Keratinocyte (primary cell): ENCODE results near the gene POLR2C. TPM values are rescaled to one million over a fixed set of nuclear protein-coding genes. Genes with fewer than 3 reads are reported as not detected.

ENCODE experiments used
- DNase-seq: peaks from one replicate; pipeline ENCODE4 v3.0.0-alpha.2; 2011; ENCODE audit warnings: low read depth, missing footprints, low spot score
- FAIRE-seq: peaks from 2 replicates; lab custom pipeline; 2011; peaks lifted over from hg19 to GRCh38; lab: Jason Lieb, UNC
- H2AFZ ChIP-seq: 2 replicates; pipeline ENCODE4 v1.6.0; 2012; ENCODE audit warnings: low read length, control low read depth, inconsistent platforms; ENCODE audit not compliant: control insufficient read depth
- H3K27ac ChIP-seq: 2 replicates; pipeline ENCODE4 v1.5.1; 2011; ENCODE audit warnings: low read length; ENCODE audit not compliant: control insufficient read depth, insufficient read depth
- H3K27me3 ChIP-seq: 3 replicates; pipeline ENCODE4 v1.6.0; 2011; ENCODE audit warnings: low read length; ENCODE audit not compliant: control insufficient read depth, insufficient read depth; ENCODE audit errors: extremely low read depth
- H3K36me3 ChIP-seq, 2 experiments: 2 replicates in 1 of 2; 3 replicates in 1 of 2; pipeline ENCODE4 v1.5.1; 2011; ENCODE audit warnings: low read length in 2 of 2, mild to moderate bottlenecking in 1 of 2; ENCODE audit not compliant: control insufficient read depth in 2 of 2, insufficient read depth in 2 of 2; ENCODE audit errors: extremely low read depth in 1 of 2
- H3K4me1 ChIP-seq: 3 replicates; pipeline ENCODE4 v1.5.1; 2011; ENCODE audit warnings: low read length; ENCODE audit not compliant: control insufficient read depth, insufficient read depth; ENCODE audit errors: extremely low read depth
- H3K4me2 ChIP-seq: 3 replicates; pipeline ENCODE4 v1.6.0; 2011; ENCODE audit warnings: low read depth, low read length; ENCODE audit not compliant: control insufficient read depth, insufficient read depth; ENCODE audit errors: extremely low read depth
- H3K4me3 ChIP-seq, 3 experiments: fragments of 200-600 bp in 1 of 3; sonication (generic) in 1 of 3; 2 replicates in 2 of 3; 3 replicates in 1 of 3; pipeline ENCODE4 v1.5.1; 2011 to 2016; ENCODE audit warnings: low read length in 3 of 3, mild to moderate bottlenecking in 3 of 3, control low read depth in 2 of 3, inconsistent platforms in 1 of 3, low read depth in 1 of 3, mixed read lengths in 1 of 3, mixed run types in 1 of 3, moderate library complexity in 1 of 3; ENCODE audit not compliant: control insufficient read depth in 2 of 3, insufficient read depth in 2 of 3; ENCODE audit errors: extremely low read depth in 1 of 3
- H3K79me2 ChIP-seq: 2 replicates; pipeline ENCODE4 v1.6.0; 2012; ENCODE audit warnings: low read length; ENCODE audit not compliant: control insufficient read depth, insufficient read depth
- H3K9ac ChIP-seq: 3 replicates; pipeline ENCODE4 v1.6.0; 2011; ENCODE audit warnings: low read length; ENCODE audit not compliant: control insufficient read depth, insufficient read depth; ENCODE audit errors: extremely low read depth
- H3K9me1 ChIP-seq: 3 replicates; pipeline ENCODE4 v1.6.0; 2011; ENCODE audit warnings: low read length; ENCODE audit not compliant: control insufficient read depth, insufficient read depth; ENCODE audit errors: extremely low read depth
- H3K9me3 ChIP-seq: 2 replicates; pipeline ENCODE4 v1.5.1; 2012; ENCODE audit warnings: low read depth, low read length; ENCODE audit not compliant: control insufficient read depth
- H4K20me1 ChIP-seq: 3 replicates; pipeline ENCODE4 v1.6.0; 2011; ENCODE audit warnings: low read length; ENCODE audit not compliant: control insufficient read depth, insufficient read depth; ENCODE audit errors: extremely low read depth
- CTCF ChIP-seq, 3 experiments: IDR thresholded peaks in 1 of 3; conservative IDR thresholded peaks in 1 of 3; optimal IDR thresholded peaks in 1 of 3; 2 replicates in 2 of 3; 3 replicates in 1 of 3; pipeline versions ENCODE3 to v1.5.1; 2011; ENCODE audit warnings: low read length in 3 of 3, mild to moderate bottlenecking in 3 of 3, moderate library complexity in 2 of 3, control low read depth in 1 of 3, inconsistent platforms in 1 of 3; ENCODE audit not compliant: insufficient read depth in 2 of 3; ENCODE audit errors: extremely low read depth in 1 of 3
- EZH2 ChIP-seq: IDR thresholded peaks from one replicate; pipeline ENCODE4 v1.6.1; 2012; ENCODE audit warnings: inconsistent platforms, mild to moderate bottlenecking, low read length, moderate library complexity
- dilution Hi-C: fragments of 300-500 bp; cut with MboI; formaldehyde crosslinking; loops from one replicate; pipeline ENCODE4 v1.7.0; 2020; ENCODE audit warnings: low sequenced_read_pairs; ENCODE audit not compliant: extremely low pct_ligation_motif_present
- polyA plus RNA-seq, 5 experiments: library from polyadenylated mRNA; depleted of rRNA in 3 of 5; stranded (reverse) in 3 of 5; stranded (forward) in 1 of 5; unstranded in 1 of 5; fragments of >200 nt; gene quantifications; 1 replicate in 1 of 5; 2 replicates in 3 of 5; 3 replicates in 1 of 5; pipeline versions ENCODE4 v1.2.1 to v1.2.3, GENCODE V29; 2011 to 2012; ENCODE audit warnings: missing spikeins in 2 of 5, low read depth in 1 of 5, low replicate concordance in 1 of 5

The POLR2C gene
- polyA plus RNA-seq, 1 donor (not counting 4 experiments of a cell fraction or from before 2014, with no cell fraction given), result 74.6 TPM

GRCh38 chr16:57427824-57428223 is 34.7 kb upstream of the POLR2C start:
- no peak for TF ChIP-seq EZH2
- no peak for TF ChIP-seq CTCF (optimal IDR thresholded peaks at IDR 0.05 in 1 of 3, IDR thresholded peaks at IDR 0.05 in 1 of 3, conservative IDR thresholded peaks at IDR 0.05 in 1 of 3; ENCODE audit: extremely low read depth in 1 of 3, insufficient read depth in 2 of 3, low read length in 3 of 3)

DNA sequence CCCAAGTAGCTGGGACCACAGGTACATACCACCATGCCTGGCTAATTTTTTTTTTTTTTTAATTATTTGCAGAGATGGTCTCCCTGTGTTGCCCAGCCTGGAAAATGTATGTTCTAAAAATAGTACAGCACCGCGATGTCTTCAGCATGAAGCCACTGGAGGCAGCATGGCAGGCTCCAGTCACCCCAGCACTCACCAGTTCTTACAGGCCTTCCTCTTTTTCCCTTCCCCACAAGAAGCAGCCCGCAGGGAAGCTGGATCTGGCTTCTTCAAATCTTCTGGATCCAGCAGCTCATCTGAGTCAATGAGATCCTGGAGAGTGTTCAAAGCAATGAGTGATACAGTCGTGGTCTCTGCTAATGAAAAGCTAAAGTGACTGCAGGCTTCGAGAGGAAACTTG is 31.5 kb upstream of the POLR2C start:
- H3K27me3 ChIP-seq, result no peaks in the 10 kb centered on the region
- H3K4me1 ChIP-seq, result no peaks in the 10 kb centered on the region
- no peak overlapping the region for H2AFZ ChIP-seq
- FAIRE-seq (no peak), DNase-seq (no peak)
- H4K20me1 ChIP-seq, result no peaks in the 10 kb centered on the region
- H3K36me3 ChIP-seq, result peaks cover 46 to 48% of the 10 kb centered on the region in 2 experiments
- TF ChIP-seq CTCF (optimal IDR thresholded peaks at IDR 0.05 in 1 of 3, IDR thresholded peaks at IDR 0.05 in 1 of 3, conservative IDR thresholded peaks at IDR 0.05 in 1 of 3; ENCODE audit: extremely low read depth in 1 of 3, insufficient read depth in 2 of 3, low read length in 3 of 3) (no peak), EZH2 (no peak)
- H3K79me2 ChIP-seq, result no peaks in the 10 kb centered on the region
- H3K27ac ChIP-seq, result no peak overlapping the region
- no peak overlapping the region for H3K4me2 ChIP-seq
- no peak overlapping the region for H3K9ac ChIP-seq
- H3K9me3 ChIP-seq, result no peaks in the 10 kb centered on the region
- no peaks in the 10 kb centered on the region for H3K9me1 ChIP-seq
- dilution Hi-C loops, result no loop called here
- no peak overlapping the region for H3K4me3 ChIP-seq

More at GRCh38 chr16:57427824-57428223, 34.7 kb upstream of the POLR2C start:
- no peak for FAIRE-seq
- H3K4me2 ChIP-seq, result no peak overlapping the region
- no peak overlapping the region for H3K9ac ChIP-seq
- H3K4me1 ChIP-seq, result no peaks in the 10 kb centered on the region
- H3K4me3 ChIP-seq, result no peak overlapping the region
- H3K79me2 ChIP-seq, result no peaks in the 10 kb centered on the region
- dilution Hi-C loops, result no loop called here
- no peak overlapping the region for H3K27ac ChIP-seq
- H3K9me1 ChIP-seq, result no peaks in the 10 kb centered on the region
- H2AFZ ChIP-seq, result no peak overlapping the region
- H3K9me3 ChIP-seq, result no peaks in the 10 kb centered on the region
- peaks cover 30 to 33% of the 10 kb centered on the region in 2 experiments for H3K36me3 ChIP-seq
- DNase-seq, result no peak
- no peaks in the 10 kb centered on the region for H3K27me3 ChIP-seq
- no peaks in the 10 kb centered on the region for H4K20me1 ChIP-seq
